Heart left ventricle (tissue), 13 donors: ENCODE results near the gene GALNT12.

Source experiments
- POLR2A ChIP-seq, 2 donors: fragments of 450-650 bp; IDR thresholded peaks; one replicate each; pipeline ENCODE4 v1.6.1; 2017; ENCODE audit warnings: antibody characterized with exemption in 2 of 2, mild to moderate bottlenecking in 2 of 2, moderate library complexity in 2 of 2
- TF ChIP-seq, protein P1 (sequence below), 12 donors: fragments of 200-600 bp; sonication (generic) in 4 of 12; IDR thresholded peaks; one replicate each; pipeline versions ENCODE4 v1.5.0 to v1.8.0; 2018 to 2022; ENCODE audit warnings: antibody characterized with exemption in 12 of 12, mild to moderate bottlenecking in 5 of 12
- donor health status: ischemic (EF 13 %, LVEDD 7.1; RV severe dilation, severe dysfunction).
- donor health status: DM: no; HTN: yes; CAD: no.
- donor health status: DM: no; HTN: no; CAD: no.
- donor health status: ischemic (EF 25% LVEDD 6.9; RV normal size, moderate dysfunction).
- donor health status: ischemic (EF 25% LVEDD 5.7; RV mildly dilated, moderate dysfunction).
- donor health status: ischemic (EF 35%, LVEDD 5.7; RV mildly dilated, moderate dysfunction).
- donor health status: nonischemic (EF 11% LVEDD 7.7; RV severe dilation, severe dysfunction).
- donor health status: DM: yes; HTN: yes; CAD: no.
- donor health status: PGD.
- donor health status: ischemic (EF 29% LVEDD 5.4; RV normal size, mild dysfunction).
- donor health status: nonischemic (EF 23%, LVEDD 6.1; RV moderate dilation, normal function).

DNA sequence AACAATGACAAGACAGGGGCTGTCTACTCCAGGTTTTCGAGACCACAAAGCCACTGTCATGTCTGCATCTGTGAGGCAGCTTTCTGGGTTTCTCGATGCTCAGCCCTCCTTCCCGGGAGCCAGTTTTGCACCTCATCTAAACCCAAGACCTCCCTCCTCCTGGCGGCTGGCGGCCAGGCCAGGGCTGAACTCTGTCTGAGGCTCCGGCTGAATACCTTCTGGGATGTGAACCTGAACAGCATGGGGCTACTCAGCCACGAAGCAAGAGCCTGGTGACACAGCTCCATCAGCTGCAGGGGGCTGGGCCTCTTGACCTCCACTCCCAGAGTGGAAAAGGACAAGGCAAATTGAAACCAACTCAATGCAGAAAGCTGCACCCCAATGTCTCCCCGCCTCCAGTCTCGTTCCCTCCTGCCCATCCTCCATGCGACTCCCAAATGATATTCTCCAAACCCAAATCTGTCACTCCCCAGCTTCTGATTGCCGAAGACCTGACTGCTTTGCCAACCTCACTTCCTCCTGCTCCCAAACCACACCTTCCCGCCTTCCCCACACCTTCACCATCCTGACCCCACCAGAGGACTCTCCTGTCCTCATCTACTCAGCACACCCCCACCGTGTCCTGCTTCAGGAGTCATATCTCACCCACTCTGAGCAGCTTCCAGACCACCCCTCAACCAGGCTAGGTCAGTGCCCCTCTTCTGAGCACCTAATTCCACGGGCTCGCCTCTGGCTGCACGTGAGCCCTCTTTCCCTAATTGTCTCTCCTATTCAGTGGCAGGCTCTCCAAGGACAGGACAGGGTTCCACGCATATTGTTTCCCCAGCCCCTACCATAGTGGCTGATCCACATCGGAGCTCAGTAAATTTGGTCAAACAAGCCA lies 15.6 kb upstream of the GALNT12 start:
- TF ChIP-seq, protein P1, sequence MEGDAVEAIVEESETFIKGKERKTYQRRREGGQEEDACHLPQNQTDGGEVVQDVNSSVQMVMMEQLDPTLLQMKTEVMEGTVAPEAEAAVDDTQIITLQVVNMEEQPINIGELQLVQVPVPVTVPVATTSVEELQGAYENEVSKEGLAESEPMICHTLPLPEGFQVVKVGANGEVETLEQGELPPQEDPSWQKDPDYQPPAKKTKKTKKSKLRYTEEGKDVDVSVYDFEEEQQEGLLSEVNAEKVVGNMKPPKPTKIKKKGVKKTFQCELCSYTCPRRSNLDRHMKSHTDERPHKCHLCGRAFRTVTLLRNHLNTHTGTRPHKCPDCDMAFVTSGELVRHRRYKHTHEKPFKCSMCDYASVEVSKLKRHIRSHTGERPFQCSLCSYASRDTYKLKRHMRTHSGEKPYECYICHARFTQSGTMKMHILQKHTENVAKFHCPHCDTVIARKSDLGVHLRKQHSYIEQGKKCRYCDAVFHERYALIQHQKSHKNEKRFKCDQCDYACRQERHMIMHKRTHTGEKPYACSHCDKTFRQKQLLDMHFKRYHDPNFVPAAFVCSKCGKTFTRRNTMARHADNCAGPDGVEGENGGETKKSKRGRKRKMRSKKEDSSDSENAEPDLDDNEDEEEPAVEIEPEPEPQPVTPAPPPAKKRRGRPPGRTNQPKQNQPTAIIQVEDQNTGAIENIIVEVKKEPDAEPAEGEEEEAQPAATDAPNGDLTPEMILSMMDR (IDR thresholded peaks at IDR 0.05): no peak
- no peak for TF ChIP-seq POLR2A (IDR thresholded peaks at IDR 0.05)
